ENCODE measurements around the gene PRKCB.

PRKCB gene

GRCh38 chr16:23968176-23968575 lies 132.4 kb downstream of the PRKCB start:
- no peak for DNase-seq (ENCODE audit: low spot score)

- DNase-seq (ENCODE audit: low spot score): no peak
Observed at GRCh38 chr16:23969468-23970297, 133.9 kb downstream of the PRKCB start.

GRCh38 chr16:23974223-23974622 lies 138.4 kb downstream of the PRKCB start:
- peak; percentile 5 for DNase-seq (ENCODE audit: low spot score)

- no peak for DNase-seq (ENCODE audit: low spot score)
Observed at GRCh38 chr16:23975293-23975692, 139.5 kb downstream of the PRKCB start.

- DNase-seq (ENCODE audit: low spot score): no peak
Observed at GRCh38 chr16:23976091-23976490, 140.3 kb downstream of the PRKCB start.

- DNase-seq (ENCODE audit: low spot score): no peak
Observed at GRCh38 chr16:23976524-23976923, 140.7 kb downstream of the PRKCB start.

- DNase-seq (ENCODE audit: low spot score): no peak
Observed at GRCh38 chr16:23979441-23979840, 143.7 kb downstream of the PRKCB start.

GRCh38 chr16:23979982-23980381 lies 144.2 kb downstream of the PRKCB start:
- DNase-seq (ENCODE audit: low spot score): no peak

GRCh38 chr16:23981429-23982399 lies 145.9 kb downstream of the PRKCB start:
- DNase-seq (ENCODE audit: low spot score): no peak

- DNase-seq (ENCODE audit: low spot score): no peak
Observed at GRCh38 chr16:23986455-23986854, 150.7 kb downstream of the PRKCB start.

GRCh38 chr16:23987443-23987842 lies 151.7 kb downstream of the PRKCB start:
- no peak for DNase-seq (ENCODE audit: low spot score)

GRCh38 chr16:23990507-23990906 lies 154.7 kb downstream of the PRKCB start:
- no peak for DNase-seq (ENCODE audit: low spot score)

- no peak for DNase-seq (ENCODE audit: low spot score)
Observed at GRCh38 chr16:23991066-23991465, 155.3 kb downstream of the PRKCB start.

- no peak for DNase-seq (ENCODE audit: low spot score)
Observed at GRCh38 chr16:23994615-23995014, 158.8 kb downstream of the PRKCB start.

GRCh38 chr16:23996258-23996955 lies 160.6 kb downstream of the PRKCB start:
- peak; percentile 59 for DNase-seq (ENCODE audit: low spot score)

GRCh38 chr16:23998771-23999170 lies 163.0 kb downstream of the PRKCB start:
- DNase-seq (ENCODE audit: low spot score): no peak

GRCh38 chr16:23999663-24000062 lies 163.9 kb downstream of the PRKCB start:
- no peak for DNase-seq (ENCODE audit: low spot score)

GRCh38 chr16:24001710-24002109 lies 165.9 kb downstream of the PRKCB start:
- DNase-seq (ENCODE audit: low spot score): no peak

- no peak for DNase-seq (ENCODE audit: low spot score)
Observed at GRCh38 chr16:24002619-24003018, 166.8 kb downstream of the PRKCB start.

- no peak for DNase-seq (ENCODE audit: low spot score)
Observed at GRCh38 chr16:24005577-24005976, 169.8 kb downstream of the PRKCB start.

GRCh38 chr16:24007391-24007790 lies 171.6 kb downstream of the PRKCB start:
- no peak for DNase-seq (ENCODE audit: low spot score)

GRCh38 chr16:24007934-24008333 lies 172.2 kb downstream of the PRKCB start:
- no peak for DNase-seq (ENCODE audit: low spot score)

Measured in SW480 (cell line).